ENCODE measurements around the gene CNOT6.

- no peak for TF ChIP-seq POLR2AphosphoS5 (IDR thresholded peaks at IDR 0.05)
- TF ChIP-seq CTCF (IDR thresholded peaks at IDR 0.05) = no peak
- no peak for TF ChIP-seq POLR2A (IDR thresholded peaks at IDR 0.05)
These were observed 115.8 kb downstream of the CNOT6 start for GRCh38 chr5:180609817-180610550.

Measured in prostate gland (tissue), 2 donors.